ENCODE data around the gene SCRN3.

SCRN3 gene

DNA sequence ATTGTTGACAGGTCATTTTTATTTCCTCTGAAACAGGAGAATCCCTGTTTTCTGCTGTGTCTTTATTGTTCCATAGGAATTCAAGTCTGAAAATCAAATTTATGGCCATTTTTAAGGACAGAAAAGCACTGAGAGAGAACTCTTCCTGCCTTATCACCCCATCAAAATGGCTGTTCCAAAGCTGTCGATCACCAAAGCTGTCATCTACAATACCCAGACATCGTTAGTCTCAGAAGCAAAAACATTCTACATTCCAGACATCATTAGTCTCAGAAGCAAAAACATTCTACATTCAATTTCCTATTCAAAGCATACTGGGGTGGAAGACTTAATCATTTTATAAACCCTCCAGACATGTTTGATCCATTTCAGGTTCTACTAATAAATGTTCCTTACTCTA lies 44.4 kb downstream of the SCRN3 start:
- TF ChIP-seq ZNF274 (IDR thresholded peaks at IDR 0.05; ENCODE audit: low read depth, low read length) = no peak

DNA sequence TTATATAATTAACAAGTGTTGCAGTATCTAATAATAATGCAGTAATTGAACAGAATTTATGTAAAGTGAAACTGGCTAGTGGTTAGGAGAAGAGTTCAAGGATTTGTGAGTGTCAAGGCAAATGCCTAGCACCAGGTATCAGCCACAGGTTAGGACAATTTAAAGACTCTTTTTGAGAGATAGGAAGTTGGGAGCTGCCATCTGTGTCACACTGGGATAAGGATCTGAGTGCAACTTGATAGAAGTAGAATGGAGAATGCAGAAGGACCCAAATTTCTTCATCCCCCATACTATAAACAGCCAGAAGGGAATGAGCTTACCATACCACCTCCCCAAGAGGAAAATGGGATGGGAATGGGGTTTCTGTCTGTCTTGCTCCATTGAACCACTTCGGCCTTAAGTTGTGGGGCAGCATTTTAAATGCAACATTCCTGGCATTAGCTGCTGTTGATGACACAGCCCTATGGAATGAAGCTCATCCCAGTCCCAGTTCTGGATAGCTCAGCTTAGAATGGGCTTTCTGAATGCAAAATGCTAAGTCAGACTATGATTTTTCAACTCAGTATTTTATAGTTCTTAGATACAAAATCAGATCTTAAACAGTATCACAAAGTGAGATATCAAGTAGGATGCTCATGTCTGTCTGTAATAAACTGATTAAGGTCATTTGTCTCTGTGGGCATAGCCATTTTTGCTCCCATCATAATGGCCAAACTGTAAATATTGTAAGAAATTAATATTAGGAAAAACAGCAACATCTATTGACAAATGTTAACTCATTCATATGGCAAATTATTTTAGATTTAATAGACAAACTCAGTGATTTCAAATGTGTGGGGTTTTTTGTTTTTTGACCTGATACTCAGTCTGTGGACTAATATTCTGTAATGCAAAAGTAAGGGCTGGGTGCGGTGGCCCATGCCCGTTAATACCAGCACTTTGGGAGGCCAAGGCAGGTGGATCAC lies 47.3 kb downstream of the SCRN3 start:
- H3K4me3 ChIP-seq (ENCODE audit: low read length) = no peak overlapping the region
- TF ChIP-seq ZNF274 (IDR thresholded peaks at IDR 0.05; ENCODE audit: low read depth, low read length) = no peak

More for the DNA sequence above, 44.4 kb downstream of the SCRN3 start:
- H3K4me3 ChIP-seq (ENCODE audit: low read length) = no peak overlapping the region

DNA sequence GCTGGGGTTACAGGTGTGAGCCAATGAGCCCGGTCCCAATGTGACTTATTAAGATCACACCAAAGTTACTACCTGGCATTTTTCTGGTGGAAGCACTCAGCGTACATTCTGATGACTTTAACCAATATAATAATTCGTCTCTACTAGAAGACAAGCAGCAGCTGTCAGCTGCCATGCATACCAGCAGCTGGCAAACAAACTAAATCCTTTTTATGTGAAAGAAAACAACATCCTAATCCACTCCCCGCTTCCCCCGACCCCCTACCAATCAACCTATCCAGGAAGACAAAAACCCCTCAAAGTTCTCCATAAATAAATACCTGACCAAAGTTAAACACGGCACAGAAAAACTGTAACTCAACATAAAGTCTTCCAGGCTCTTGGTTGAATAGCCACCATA lies 49.2 kb downstream of the SCRN3 start:
- no peak for TF ChIP-seq ZNF274 (IDR thresholded peaks at IDR 0.05; ENCODE audit: low read depth, low read length)
- no peak overlapping the region for H3K4me3 ChIP-seq (ENCODE audit: low read length)

DNA sequence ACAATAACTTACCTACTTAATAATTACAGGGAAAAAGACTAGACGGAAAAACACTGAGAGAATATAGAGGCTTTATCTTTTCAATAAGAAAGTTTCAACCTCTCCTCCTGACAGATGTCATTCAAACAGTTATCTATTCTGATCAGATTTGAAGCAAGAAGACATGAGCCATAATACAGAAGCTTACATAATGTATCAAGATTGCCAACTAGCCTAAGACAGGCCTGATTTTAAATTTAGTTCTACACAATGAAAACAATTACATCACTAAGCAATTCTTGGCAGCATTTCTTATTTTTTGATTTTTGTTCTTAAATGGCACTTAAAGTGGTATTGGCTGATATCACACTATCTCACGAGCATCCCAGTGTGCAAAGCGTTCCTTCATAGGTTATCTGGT lies 49.7 kb downstream of the SCRN3 start:
- no peak for TF ChIP-seq ZNF274 (IDR thresholded peaks at IDR 0.05; ENCODE audit: low read depth, low read length)

DNA sequence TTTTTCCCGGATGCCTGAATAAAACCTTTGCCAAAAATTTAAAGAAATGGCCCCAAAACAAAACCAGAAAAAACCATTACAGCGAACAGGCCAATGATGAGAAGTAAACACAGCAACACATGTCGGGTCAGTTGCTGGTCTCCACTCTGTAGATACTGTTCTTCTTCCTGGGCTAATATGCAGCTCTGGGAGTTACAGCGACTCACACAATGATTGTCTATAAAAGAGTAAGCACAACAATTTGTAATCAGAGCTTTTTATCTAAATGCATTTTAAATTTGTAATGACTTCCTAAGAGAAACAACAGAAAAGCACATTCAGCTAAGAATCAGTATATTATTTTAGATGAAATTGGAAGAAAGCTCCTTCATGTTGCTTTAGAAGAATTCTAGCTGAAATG lies 51.0 kb downstream of the SCRN3 start:
- H3K4me3 ChIP-seq (ENCODE audit: low read length) = no peak overlapping the region
- no peak for TF ChIP-seq ZNF274 (IDR thresholded peaks at IDR 0.05; ENCODE audit: low read depth, low read length)

More for the DNA sequence above, 49.7 kb downstream of the SCRN3 start:
- no peak overlapping the region for H3K4me3 ChIP-seq (ENCODE audit: low read length)

DNA sequence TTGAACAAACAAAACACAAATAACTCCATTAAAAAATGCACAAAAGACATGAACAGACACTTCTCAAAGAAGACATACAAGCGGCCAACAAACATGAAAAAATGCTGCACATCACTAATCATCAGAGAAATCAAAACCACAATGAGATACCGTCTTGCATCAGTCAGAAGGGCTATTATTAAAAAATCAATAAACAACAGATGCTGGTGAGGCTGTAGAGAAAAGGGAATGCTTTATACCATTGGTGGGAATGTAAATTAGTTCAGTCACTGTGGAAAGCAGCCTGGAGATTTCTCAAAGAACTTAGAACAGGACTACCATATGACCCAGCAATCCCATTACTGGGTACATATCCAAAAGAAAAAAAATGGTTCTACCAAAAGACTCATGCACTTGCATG lies 53.5 kb downstream of the SCRN3 start:
- no peak for TF ChIP-seq ZNF274 (IDR thresholded peaks at IDR 0.05; ENCODE audit: low read depth, low read length)

DNA sequence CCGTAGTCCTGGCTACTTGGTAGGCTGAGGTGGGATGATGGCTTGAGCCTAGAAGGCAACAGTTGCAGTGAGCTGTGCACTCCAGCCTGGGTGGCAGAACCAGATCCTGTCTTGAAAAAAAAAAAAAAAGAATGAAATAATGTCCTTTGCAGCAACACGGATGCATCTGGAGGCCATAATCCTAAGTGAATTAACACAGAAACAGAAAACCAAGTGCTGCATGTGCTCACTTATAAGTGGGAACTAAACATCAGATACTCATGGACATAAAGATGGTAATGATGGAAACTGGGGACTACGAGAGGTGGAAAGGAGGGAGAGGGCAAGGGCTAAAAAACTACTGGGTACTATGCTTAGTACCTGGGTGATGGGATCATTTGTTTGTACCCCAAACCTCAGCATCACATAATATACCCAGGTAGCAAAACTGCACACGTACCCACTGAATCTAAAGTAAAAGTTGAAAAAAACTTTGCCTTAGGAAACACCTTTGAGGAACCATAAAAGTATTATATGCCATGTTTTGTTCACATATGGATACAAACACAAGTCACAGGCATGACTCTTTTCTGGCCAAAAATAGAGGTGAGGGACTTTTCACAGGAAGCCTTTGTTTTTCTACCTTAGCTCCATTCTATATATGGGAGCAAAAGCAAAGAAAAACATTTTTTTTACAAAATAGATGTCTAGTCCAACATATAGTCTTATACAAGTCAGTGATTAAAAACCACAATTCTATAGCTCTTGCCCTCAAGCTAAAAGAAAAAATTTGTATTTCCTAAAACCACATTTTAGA lies 54.7 kb downstream of the SCRN3 start:
- no peak for TF ChIP-seq ZNF274 (IDR thresholded peaks at IDR 0.05; ENCODE audit: low read depth, low read length)
- H3K4me3 ChIP-seq (ENCODE audit: low read length) = no peak overlapping the region

More for the DNA sequence above, 53.5 kb downstream of the SCRN3 start:
- no peak overlapping the region for H3K4me3 ChIP-seq (ENCODE audit: low read length)

DNA sequence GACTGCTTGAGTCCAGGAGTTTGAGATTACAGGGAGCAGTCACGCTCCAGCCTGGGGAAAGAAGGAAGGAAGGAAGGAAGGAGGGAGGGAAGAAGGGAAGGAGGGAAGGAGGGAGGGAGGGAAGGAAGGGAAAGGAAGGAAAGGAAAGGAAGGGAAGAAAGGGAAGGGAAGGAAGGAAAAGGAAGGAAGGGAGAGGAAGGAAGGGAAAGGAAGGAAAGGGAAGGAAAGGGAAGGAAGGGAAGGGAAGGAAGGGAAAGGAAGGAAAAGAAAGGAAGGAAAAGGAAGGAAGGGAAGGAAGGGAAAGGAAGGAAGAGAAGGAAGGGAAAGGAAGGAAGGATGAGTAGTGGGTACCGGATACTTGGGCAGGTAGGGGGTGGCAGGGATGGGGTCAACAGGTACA lies 59.0 kb downstream of the SCRN3 start:
- TF ChIP-seq ZNF274 (IDR thresholded peaks at IDR 0.05; ENCODE audit: low read depth, low read length) = no peak
- no peak overlapping the region for H3K4me3 ChIP-seq (ENCODE audit: low read length)

DNA sequence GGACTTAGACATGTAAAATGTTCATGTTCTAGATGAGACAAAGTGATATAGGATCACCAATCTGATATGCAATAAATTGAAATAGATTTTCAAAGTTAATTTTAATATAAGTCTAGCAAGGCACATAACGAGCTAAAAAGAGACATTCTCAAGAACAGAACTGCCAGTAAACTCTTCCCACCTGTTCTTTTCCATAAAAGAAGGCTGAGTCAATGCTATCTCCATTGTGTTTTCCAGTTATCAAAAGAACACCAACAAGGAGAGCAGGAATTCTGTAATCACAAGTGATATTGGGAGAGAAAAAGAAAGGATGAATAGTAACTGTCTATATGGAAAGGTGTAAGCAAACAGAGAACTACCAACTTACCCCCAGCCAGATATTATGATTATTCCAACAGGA lies 65.7 kb downstream of the SCRN3 start:
- H3K4me3 ChIP-seq (ENCODE audit: low read length) = no peak overlapping the region
- no peak for TF ChIP-seq ZNF274 (IDR thresholded peaks at IDR 0.05; ENCODE audit: low read depth, low read length)

DNA sequence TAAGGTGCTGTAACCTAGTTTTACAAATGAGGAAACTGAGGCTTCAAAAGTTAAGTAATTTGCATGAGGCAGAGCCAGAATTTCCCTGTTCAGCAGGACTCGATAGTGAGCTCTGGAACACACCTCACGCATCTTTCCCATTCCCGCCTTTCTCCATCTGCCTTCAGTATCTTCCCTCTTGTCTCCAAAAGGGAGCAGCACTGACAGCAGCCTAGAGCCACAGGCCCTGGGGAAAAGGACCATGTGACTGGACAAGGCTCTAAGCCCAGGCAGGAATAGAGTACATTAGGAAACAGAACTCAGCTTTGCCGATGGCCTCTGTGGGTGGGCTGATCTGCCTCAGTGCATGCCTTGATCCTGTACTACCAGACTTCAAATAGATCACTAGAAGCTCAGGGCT lies 69.8 kb downstream of the SCRN3 start:
- no peak overlapping the region for H3K4me3 ChIP-seq (ENCODE audit: low read length)
- no peak for TF ChIP-seq ZNF274 (IDR thresholded peaks at IDR 0.05; ENCODE audit: low read depth, low read length)

DNA sequence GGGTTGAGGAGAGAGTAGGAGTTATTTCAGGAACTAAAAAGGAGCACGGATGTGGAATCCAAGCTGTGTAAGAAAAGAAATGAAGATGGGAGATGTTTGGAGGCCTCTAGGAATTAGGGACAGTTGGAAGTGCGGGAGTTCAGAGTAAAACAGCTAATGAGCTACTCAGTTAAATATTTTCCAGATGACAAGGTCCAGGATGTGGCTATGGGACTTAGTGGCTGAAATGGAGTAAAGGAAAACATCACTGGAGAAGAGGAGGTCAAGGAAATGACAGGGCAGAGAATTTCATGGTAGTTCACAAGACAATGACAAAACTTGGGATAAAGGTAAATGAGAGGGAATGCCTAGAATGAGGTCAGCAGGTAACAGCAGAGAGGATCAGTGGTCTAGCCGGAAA lies 78.3 kb downstream of the SCRN3 start:
- TF ChIP-seq ZNF274 (IDR thresholded peaks at IDR 0.05; ENCODE audit: low read depth, low read length) = no peak
- H3K4me3 ChIP-seq (ENCODE audit: low read length) = no peak overlapping the region

DNA sequence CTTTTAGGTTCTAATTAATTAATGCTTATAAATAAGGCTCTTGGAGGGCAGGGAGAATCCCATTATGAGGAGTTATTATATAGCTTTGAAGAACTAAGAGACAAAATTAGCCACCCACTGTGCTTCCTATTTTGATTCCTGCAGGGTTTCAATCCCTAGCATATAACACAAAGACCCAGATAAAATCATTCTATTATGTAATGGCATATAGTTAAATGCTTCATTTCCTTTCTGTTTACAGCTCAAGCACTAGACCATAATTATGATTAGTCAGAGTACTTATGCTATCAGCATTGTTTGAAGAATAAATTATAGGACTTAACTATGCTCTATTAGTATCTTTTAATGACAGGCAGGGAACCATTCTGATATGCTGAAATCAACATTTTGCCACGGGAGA lies 82.2 kb downstream of the SCRN3 start:
- no peak overlapping the region for H3K4me3 ChIP-seq (ENCODE audit: low read length)
- no peak for TF ChIP-seq ZNF274 (IDR thresholded peaks at IDR 0.05; ENCODE audit: low read depth, low read length)

All from GM08714 (cell line).